Measurements from ENCODE around the gene TRIP11. TPM values are rescaled to one million over a fixed set of nuclear protein-coding genes. Genes with fewer than 3 reads are reported as not detected.
A peak's percentile ranks its signal among the peaks of the same experiment; 100 is the strongest.

The TRIP11 gene
- total RNA-seq, 4 donors from 2014 or later: 18.6 to 33.7 (median 26.9) TPM

- TF ChIP-seq POLR2A (IDR thresholded peaks at IDR 0.05) (no peak), CTCF (IDR thresholded peaks at IDR 0.05) (no peak)
- Histone ChIP-seq H3K4me1 (peaks cover 0 to 18% (median 0%) of the 10 kb centered on the region in 3 donors), H3K9me3 (no peaks in the 10 kb centered on the region), H3K36me3 (no peaks in the 10 kb centered on the region), H3K4me3 (no peak overlapping the region), H3K27me3 (no peaks in the 10 kb centered on the region), H3K27ac (no peak overlapping the region)
- intact Hi-C loops (cut with DNase I): no loop called here
- no peak for DNase-seq
- WGBS, 2 donors: 89% methylated on average over 9 of the region's 10 CpGs; no CpG with 5 or more reads in 1 of the 2 donors
Observed at GRCh38 chr14:91925727-91926121, 114.1 kb downstream of the TRIP11 start.

- intact Hi-C loops (cut with DNase I): no loop called here
- H3K4me3 ChIP-seq: no peak overlapping the region
- peak overlapping the region in 2 of 4 donors; percentile 10 to 39 for H3K27ac ChIP-seq
- no peaks in the 10 kb centered on the region for H3K27me3 ChIP-seq
- WGBS, 2 donors: 52 to 53% methylated on average over 11 to 12 of the region's 13 CpGs
- H3K4me1 ChIP-seq: peaks cover 0 to 18% (median 0%) of the 10 kb centered on the region in 3 donors
- no peak for DNase-seq
- H3K36me3 ChIP-seq: no peaks in the 10 kb centered on the region
- H3K9me3 ChIP-seq: no peaks in the 10 kb centered on the region
- TF ChIP-seq POLR2A (IDR thresholded peaks at IDR 0.05) (no peak), CTCF (IDR thresholded peaks at IDR 0.05) (no peak)
Observed at GRCh38 chr14:91925001-91925726, 114.7 kb downstream of the TRIP11 start.

GRCh38 chr14:91920526-91920925 is 119.3 kb downstream of the TRIP11 start:
- H3K27ac ChIP-seq: no peak overlapping the region

GRCh38 chr14:91919814-91920213 is 120.0 kb downstream of the TRIP11 start:
- no peak for DNase-seq
- Histone ChIP-seq H3K4me1 (peaks cover 0 to 18% (median 0%) of the 10 kb centered on the region in 3 donors), H3K27ac (peak overlapping the region in 2 of 4 donors; percentile 67 to 73), H3K4me3 (no peak overlapping the region), H3K27me3 (no peaks in the 10 kb centered on the region), H3K36me3 (no peaks in the 10 kb centered on the region), H3K9me3 (no peaks in the 10 kb centered on the region)
- TF ChIP-seq CTCF (IDR thresholded peaks at IDR 0.05) (no peak), POLR2A (IDR thresholded peaks at IDR 0.05) (no peak)
- intact Hi-C loops (cut with DNase I): no loop called here
- WGBS, 2 donors: 44 to 56% methylated on average over 4 of the region's 4 CpGs

More at GRCh38 chr14:91920526-91920925, 119.3 kb downstream of the TRIP11 start:
- no peak for DNase-seq
- H3K4me1 ChIP-seq: peaks cover 0 to 25% (median 0%) of the 10 kb centered on the region in 3 donors
- 75 to 78% methylated on average over 1 to 3 of the region's 3 CpGs for WGBS, 2 donors
- H3K27me3 ChIP-seq: no peaks in the 10 kb centered on the region
- no peak overlapping the region for H3K4me3 ChIP-seq
- H3K9me3 ChIP-seq: no peaks in the 10 kb centered on the region
- no peaks in the 10 kb centered on the region for H3K36me3 ChIP-seq
- intact Hi-C loops (cut with DNase I): no loop called here
- TF ChIP-seq POLR2A (IDR thresholded peaks at IDR 0.05) (no peak), CTCF (IDR thresholded peaks at IDR 0.05) (no peak)

GRCh38 chr14:91918186-91918883 is 121.5 kb downstream of the TRIP11 start:
- 51 to 68% methylated on average over 5 of the region's 5 CpGs for WGBS, 2 donors
- Histone ChIP-seq H3K4me1 (peaks cover 0 to 16% (median 0%) of the 10 kb centered on the region in 3 donors), H3K9me3 (no peaks in the 10 kb centered on the region), H3K27me3 (no peaks in the 10 kb centered on the region), H3K36me3 (no peaks in the 10 kb centered on the region), H3K27ac (peak overlapping the region in 3 of 4 donors; percentile 17 to 73 (median 60)), H3K4me3 (no peak overlapping the region)
- TF ChIP-seq POLR2A (IDR thresholded peaks at IDR 0.05) (no peak), CTCF (IDR thresholded peaks at IDR 0.05) (no peak)
- intact Hi-C loops (cut with DNase I): no loop called here
- DNase-seq: no peak

All from esophagus squamous epithelium (tissue), 5 donors.